Osteocyte (in vitro differentiated cells): ENCODE results near the gene SLC7A8. TPM values are rescaled to one million over a fixed set of nuclear protein-coding genes. Genes with fewer than 3 reads are reported as not detected.
A peak's percentile ranks its signal among the peaks of the same experiment; 100 is the strongest.

Source experiments
- DNase-seq: peaks from one replicate; pipeline ENCODE4 v3.0.0; 2021; ENCODE audit warnings: mixed read lengths; ENCODE audit not compliant: unreplicated experiment; ENCODE audit errors: extremely low spot score
- H3K27ac Mint-ChIP-seq: one replicate; pipeline ENCODE4 v1.8.0; 2021; ENCODE audit warnings: mild to moderate bottlenecking, mixed read lengths; ENCODE audit not compliant: unreplicated experiment
- H3K27me3 Mint-ChIP-seq: one replicate; pipeline ENCODE4 v1.8.0; 2021; ENCODE audit warnings: mixed read lengths; ENCODE audit not compliant: unreplicated experiment
- H3K36me3 Mint-ChIP-seq: one replicate; pipeline ENCODE4 v1.8.0; 2021; ENCODE audit warnings: mixed read lengths; ENCODE audit not compliant: unreplicated experiment
- H3K4me1 Mint-ChIP-seq: one replicate; pipeline ENCODE4 v1.8.0; 2021; ENCODE audit warnings: mixed read lengths; ENCODE audit not compliant: unreplicated experiment
- H3K4me3 Mint-ChIP-seq: one replicate; pipeline ENCODE4 v1.8.0; 2021; ENCODE audit warnings: mild to moderate bottlenecking, moderate library complexity, mixed read lengths; ENCODE audit not compliant: unreplicated experiment
- H3K9me3 Mint-ChIP-seq: one replicate; pipeline ENCODE4 v1.8.0; 2021; ENCODE audit warnings: mixed read lengths; ENCODE audit not compliant: unreplicated experiment
- CTCF ChIP-seq: fragments of 200-600 bp; sonication (generic); IDR thresholded peaks from 2 replicates; pipeline ENCODE4 v1.5.0; 2021; ENCODE audit warnings: antibody characterized with exemption, mild to moderate bottlenecking, moderate library complexity
- total RNA-seq: library from RNA; stranded (reverse); gene quantifications from 2 replicates; pipeline ENCODE4 v1.2.1, GENCODE V29; 2021

Gene SLC7A8
- total RNA-seq, 1 donor from 2014 or later, result 0.75 TPM

- Mint-ChIP-seq H3K27me3 (peaks cover 32% of the 10 kb centered on the region), H3K4me1 (peaks cover 17% of the 10 kb centered on the region), H3K27ac (no peak overlapping the region), H3K36me3 (no peaks in the 10 kb centered on the region), H3K9me3 (no peaks in the 10 kb centered on the region), H3K4me3 (no peak overlapping the region)
- TF ChIP-seq CTCF, result no peak
- no peak for DNase-seq
Observed at GRCh38 chr14:23158779-23159178, 24.7 kb downstream of the SLC7A8 start.

GRCh38 chr14:23154964-23155587, 28.4 kb downstream of the SLC7A8 start:
- Mint-ChIP-seq H3K36me3 (no peaks in the 10 kb centered on the region), H3K9me3 (no peaks in the 10 kb centered on the region), H3K27ac (peak overlapping the region; percentile 67), H3K4me1 (peaks cover 8% of the 10 kb centered on the region), H3K27me3 (peaks cover 37% of the 10 kb centered on the region), H3K4me3 (no peak overlapping the region)
- TF ChIP-seq CTCF, result no peak
- DNase-seq, result no peak

- no peaks in the 10 kb centered on the region for H3K9me3 Mint-ChIP-seq
- H3K36me3 Mint-ChIP-seq, result no peaks in the 10 kb centered on the region
- peaks cover 8% of the 10 kb centered on the region for H3K4me1 Mint-ChIP-seq
- no peak for DNase-seq
- no peak overlapping the region for H3K4me3 Mint-ChIP-seq
- peaks cover 33% of the 10 kb centered on the region for H3K27me3 Mint-ChIP-seq
- TF ChIP-seq CTCF, result no peak
- H3K27ac Mint-ChIP-seq, result no peak overlapping the region
Observed at GRCh38 chr14:23153851-23154796, 29.3 kb downstream of the SLC7A8 start.

- H3K9me3 Mint-ChIP-seq, result no peaks in the 10 kb centered on the region
- TF ChIP-seq CTCF, result no peak
- H3K4me3 Mint-ChIP-seq, result no peak overlapping the region
- H3K36me3 Mint-ChIP-seq, result no peaks in the 10 kb centered on the region
- H3K27ac Mint-ChIP-seq, result no peak overlapping the region
- peaks cover 18% of the 10 kb centered on the region for H3K27me3 Mint-ChIP-seq
- no peak for DNase-seq
- peaks cover 8% of the 10 kb centered on the region for H3K4me1 Mint-ChIP-seq
Observed at GRCh38 chr14:23151342-23151741, 32.1 kb downstream of the SLC7A8 start.

- Mint-ChIP-seq H3K27me3 (peaks cover 23% of the 10 kb centered on the region), H3K9me3 (no peaks in the 10 kb centered on the region), H3K36me3 (no peaks in the 10 kb centered on the region), H3K27ac (no peak overlapping the region), H3K4me3 (no peak overlapping the region), H3K4me1 (peaks cover under 1% of the 10 kb centered on the region)
- TF ChIP-seq CTCF, result no peak
- no peak for DNase-seq
Observed at GRCh38 chr14:23149745-23150144, 33.7 kb downstream of the SLC7A8 start.
